Measurements from ENCODE around the gene KIF21A. TPM values are rescaled to one million over a fixed set of nuclear protein-coding genes. Genes with fewer than 3 reads are reported as not detected.

Gene KIF21A
- total and polyA plus RNA-seq, 2 experiments from 2014 or later: 19.4 to 41.3 TPM

DNA sequence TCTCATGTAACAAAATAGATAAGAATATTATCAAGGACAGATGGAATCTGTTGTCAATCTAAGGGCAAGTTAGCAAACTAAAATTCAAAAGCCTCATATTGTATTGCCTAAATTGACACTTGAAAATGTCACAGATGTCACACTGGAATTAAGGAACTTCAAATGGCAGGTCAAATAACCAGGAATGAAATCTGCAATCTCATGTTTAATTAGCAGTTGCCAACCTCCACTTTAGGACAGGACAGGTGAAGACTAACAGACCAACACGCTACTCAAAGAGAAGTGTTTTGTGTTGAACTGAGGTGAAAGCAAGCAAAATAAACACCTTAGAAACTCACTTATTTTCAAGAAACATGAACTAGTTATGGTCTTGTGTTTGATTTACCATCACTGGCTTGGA lies 11.1 kb downstream of the KIF21A start:
- TF ChIP-seq, protein P1, sequence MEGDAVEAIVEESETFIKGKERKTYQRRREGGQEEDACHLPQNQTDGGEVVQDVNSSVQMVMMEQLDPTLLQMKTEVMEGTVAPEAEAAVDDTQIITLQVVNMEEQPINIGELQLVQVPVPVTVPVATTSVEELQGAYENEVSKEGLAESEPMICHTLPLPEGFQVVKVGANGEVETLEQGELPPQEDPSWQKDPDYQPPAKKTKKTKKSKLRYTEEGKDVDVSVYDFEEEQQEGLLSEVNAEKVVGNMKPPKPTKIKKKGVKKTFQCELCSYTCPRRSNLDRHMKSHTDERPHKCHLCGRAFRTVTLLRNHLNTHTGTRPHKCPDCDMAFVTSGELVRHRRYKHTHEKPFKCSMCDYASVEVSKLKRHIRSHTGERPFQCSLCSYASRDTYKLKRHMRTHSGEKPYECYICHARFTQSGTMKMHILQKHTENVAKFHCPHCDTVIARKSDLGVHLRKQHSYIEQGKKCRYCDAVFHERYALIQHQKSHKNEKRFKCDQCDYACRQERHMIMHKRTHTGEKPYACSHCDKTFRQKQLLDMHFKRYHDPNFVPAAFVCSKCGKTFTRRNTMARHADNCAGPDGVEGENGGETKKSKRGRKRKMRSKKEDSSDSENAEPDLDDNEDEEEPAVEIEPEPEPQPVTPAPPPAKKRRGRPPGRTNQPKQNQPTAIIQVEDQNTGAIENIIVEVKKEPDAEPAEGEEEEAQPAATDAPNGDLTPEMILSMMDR (IDR thresholded peaks at IDR 0.05; ENCODE audit: low read depth, low read length): no peak
- no peak for DNase-seq (ENCODE audit: low read depth in 1 of 2, low spot score in 1 of 2)
- H3K27ac ChIP-seq: peak overlapping the region; percentile 16
- H3K27me3 ChIP-seq: no peaks in the 10 kb centered on the region
- no peak overlapping the region for H3K4me3 ChIP-seq
- peaks cover 14% of the 10 kb centered on the region for H3K4me1 ChIP-seq (ENCODE audit: low read depth)
- H3K9me3 ChIP-seq (ENCODE audit: low read depth): no peaks in the 10 kb centered on the region
- no peaks in the 10 kb centered on the region for H3K36me3 ChIP-seq

DNA sequence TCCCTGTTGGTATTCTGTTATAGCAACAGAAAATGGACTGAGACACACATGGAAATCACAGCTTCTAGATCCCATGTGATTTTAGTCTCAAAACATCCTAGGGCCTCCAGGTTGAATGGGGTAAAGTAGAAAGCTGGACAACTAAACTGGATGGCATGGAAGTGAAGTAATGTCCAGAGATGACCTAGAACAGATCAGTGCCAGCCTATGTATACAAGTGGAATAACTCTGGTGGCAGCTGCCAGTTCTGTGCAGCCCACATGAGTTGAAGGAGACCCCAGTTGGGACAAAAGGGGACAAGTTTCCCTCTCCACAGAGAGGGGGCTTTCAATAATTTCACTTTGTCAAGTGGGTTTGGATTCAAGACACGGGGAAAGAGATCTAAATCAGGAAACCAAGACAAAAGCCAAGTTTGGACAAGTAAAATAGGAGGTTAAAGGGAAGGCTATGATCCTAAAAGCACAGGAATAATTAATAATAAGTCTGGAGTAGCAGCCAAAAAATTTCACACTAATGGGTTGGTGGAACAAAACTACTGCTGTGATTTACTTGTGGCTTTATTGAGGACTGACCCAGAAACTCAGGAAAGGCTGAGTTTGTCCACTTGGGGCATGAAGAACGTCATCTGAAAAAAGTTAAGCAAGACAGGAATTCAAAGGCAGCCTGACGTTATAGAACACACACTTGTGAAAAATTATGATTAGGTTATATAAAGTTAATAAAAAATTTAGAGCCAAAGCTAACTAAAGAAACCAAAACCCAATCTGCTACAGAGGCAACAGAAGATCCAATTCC lies 11.7 kb downstream of the KIF21A start:
- no peak overlapping the region for H3K4me3 ChIP-seq
- DNase-seq (ENCODE audit: low read depth in 1 of 2, low spot score in 1 of 2): no peak
- H3K27me3 ChIP-seq: no peaks in the 10 kb centered on the region
- TF ChIP-seq, protein P1 (IDR thresholded peaks at IDR 0.05; ENCODE audit: low read depth, low read length): no peak
- H3K4me1 ChIP-seq (ENCODE audit: low read depth): peaks cover 14% of the 10 kb centered on the region
- no peaks in the 10 kb centered on the region for H3K36me3 ChIP-seq
- H3K9me3 ChIP-seq (ENCODE audit: low read depth): no peaks in the 10 kb centered on the region
- no peak overlapping the region for H3K27ac ChIP-seq

DNA sequence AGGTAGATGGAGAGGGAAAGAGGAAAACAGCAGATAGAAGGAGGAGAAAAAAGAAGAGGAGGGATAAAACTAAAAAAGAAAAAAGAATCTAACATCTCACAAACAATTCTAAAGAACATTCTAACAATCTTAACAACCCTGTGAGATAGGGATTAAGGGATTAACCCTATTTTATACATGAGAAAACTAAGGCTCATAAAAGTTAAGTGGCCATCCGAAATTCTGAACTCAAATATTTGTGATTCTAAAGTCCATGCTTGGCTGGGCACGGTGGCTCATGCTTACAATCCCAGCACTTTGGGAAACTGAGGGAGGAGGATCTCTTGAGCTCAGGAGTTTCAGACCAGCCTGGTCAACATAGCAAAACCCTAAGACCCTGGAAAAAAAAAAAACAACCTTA lies 13.1 kb downstream of the KIF21A start:
- no peak for DNase-seq (ENCODE audit: low read depth in 1 of 2, low spot score in 1 of 2)
- H3K27me3 ChIP-seq: no peaks in the 10 kb centered on the region
- H3K4me1 ChIP-seq (ENCODE audit: low read depth): peaks cover 14% of the 10 kb centered on the region
- H3K36me3 ChIP-seq: no peaks in the 10 kb centered on the region
- H3K9me3 ChIP-seq (ENCODE audit: low read depth): no peaks in the 10 kb centered on the region
- no peak overlapping the region for H3K4me3 ChIP-seq
- TF ChIP-seq, protein P1 (IDR thresholded peaks at IDR 0.05; ENCODE audit: low read depth, low read length): no peak
- no peak overlapping the region for H3K27ac ChIP-seq

DNA sequence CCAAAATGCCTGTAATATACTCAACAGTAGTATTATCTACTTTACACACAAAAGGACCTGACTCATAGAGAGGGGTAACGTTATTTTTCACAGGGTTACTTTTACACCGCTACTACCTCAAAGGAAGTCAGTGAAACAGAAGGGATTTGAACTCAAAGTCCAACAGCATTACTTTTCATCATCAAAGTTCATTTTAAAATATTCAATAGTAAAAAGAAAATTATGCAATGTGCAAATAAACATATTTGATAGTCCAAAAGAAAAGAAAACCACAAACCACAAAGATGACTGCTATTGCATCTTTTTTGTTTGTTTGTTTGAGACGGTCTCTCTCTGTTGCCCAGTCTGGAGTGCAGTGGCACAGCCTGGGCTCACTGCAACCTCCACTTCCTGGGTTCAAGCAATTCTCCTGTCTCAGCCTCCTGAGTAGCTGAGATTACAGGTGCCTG lies 15.5 kb downstream of the KIF21A start:
- DNase-seq (ENCODE audit: low read depth in 1 of 2, low spot score in 1 of 2): no peak
- H3K36me3 ChIP-seq: no peaks in the 10 kb centered on the region
- H3K27ac ChIP-seq: no peak overlapping the region
- H3K4me3 ChIP-seq: no peak overlapping the region
- no peaks in the 10 kb centered on the region for H3K9me3 ChIP-seq (ENCODE audit: low read depth)
- no peaks in the 10 kb centered on the region for H3K27me3 ChIP-seq
- H3K4me1 ChIP-seq (ENCODE audit: low read depth): peaks cover 14% of the 10 kb centered on the region
- TF ChIP-seq, protein P1 (IDR thresholded peaks at IDR 0.05; ENCODE audit: low read depth, low read length): no peak

DNA sequence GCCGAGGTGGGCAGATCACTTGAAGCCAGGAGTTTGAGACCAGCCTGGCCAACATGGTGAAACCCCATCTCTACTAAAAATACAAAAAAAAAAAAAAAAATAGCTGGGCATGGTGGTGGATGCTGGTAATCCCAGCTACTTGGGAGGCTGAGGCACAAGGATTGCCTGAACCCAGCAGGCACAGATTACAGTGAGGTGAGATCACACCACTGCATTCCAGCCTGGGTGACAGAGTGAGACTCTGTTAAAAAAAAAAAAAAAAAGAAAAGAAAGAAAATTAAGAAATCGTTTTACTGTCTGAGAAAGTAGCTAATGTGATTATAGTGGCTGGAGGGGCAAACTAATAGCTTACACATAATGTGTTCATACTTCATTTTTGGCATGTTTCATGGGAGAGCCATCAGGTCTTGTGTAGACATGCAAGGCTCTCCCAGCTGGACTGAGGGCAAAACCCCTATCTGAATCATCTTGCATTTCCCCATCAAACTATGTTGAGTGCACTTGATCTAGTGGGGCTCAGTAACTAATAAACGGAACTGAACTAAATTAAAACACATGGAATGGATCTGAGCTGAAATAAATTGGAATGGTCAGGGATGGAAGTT lies 16.2 kb downstream of the KIF21A start:
- TF ChIP-seq, protein P1 (IDR thresholded peaks at IDR 0.05; ENCODE audit: low read depth, low read length): no peak
- no peak overlapping the region for H3K4me3 ChIP-seq
- H3K9me3 ChIP-seq (ENCODE audit: low read depth): no peaks in the 10 kb centered on the region
- H3K27ac ChIP-seq: no peak overlapping the region
- no peaks in the 10 kb centered on the region for H3K27me3 ChIP-seq
- peaks cover 8% of the 10 kb centered on the region for H3K4me1 ChIP-seq (ENCODE audit: low read depth)
- DNase-seq (ENCODE audit: low read depth in 1 of 2, low spot score in 1 of 2): no peak
- H3K36me3 ChIP-seq: no peaks in the 10 kb centered on the region
